RKO (cell line): Measurements from ENCODE around the gene ATG3.
"Not testable (repeated sequence)": the region's sequence is repeated elsewhere in the genome, so short reads cannot be mapped to it uniquely, and the experiment has no call there.

Experiments
- DNase-seq: peaks from one replicate; pipeline ENCODE4 v3.0.0-alpha.2; 2016; ENCODE audit warnings: low spot score

ATG3 gene

GRCh38 chr3:112560721-112561483 lies 860 bp downstream of the ATG3 start:
- DNase-seq, result peak; percentile 87

GRCh38 chr3:112560307-112560706 lies 1.5 kb downstream of the ATG3 start:
- peak; percentile 29 for DNase-seq

GRCh38 chr3:112557976-112558375 lies 3.8 kb downstream of the ATG3 start:
- no peak for DNase-seq

GRCh38 chr3:112555535-112556170 lies 6.1 kb downstream of the ATG3 start:
- DNase-seq, result no peak

- peak; percentile 4 for DNase-seq
Observed at GRCh38 chr3:112550859-112551258, 10.9 kb downstream of the ATG3 start.

- no peak for DNase-seq
Observed at GRCh38 chr3:112546216-112546759, 15.5 kb downstream of the ATG3 start.

GRCh38 chr3:112539825-112540650 lies 21.7 kb downstream of the ATG3 start:
- no peak for DNase-seq

- peak; percentile 47 for DNase-seq
Observed at GRCh38 chr3:112531358-112531781, 30.4 kb downstream of the ATG3 start.

GRCh38 chr3:112530573-112530972 lies 31.2 kb downstream of the ATG3 start:
- DNase-seq, result no peak

GRCh38 chr3:112524127-112524526 lies 37.6 kb downstream of the ATG3 start:
- not testable (repeated sequence) for DNase-seq

GRCh38 chr3:112519424-112520001 lies 42.2 kb downstream of the ATG3 start:
- DNase-seq, result peak; percentile 80

- DNase-seq, result not testable (repeated sequence)
Observed at GRCh38 chr3:112518970-112519369, 42.8 kb downstream of the ATG3 start.

GRCh38 chr3:112514527-112515128 lies 47.1 kb downstream of the ATG3 start:
- DNase-seq, result no peak

GRCh38 chr3:112512320-112512719 lies 49.4 kb downstream of the ATG3 start:
- DNase-seq, result peak; percentile 22

- no peak for DNase-seq
Observed at GRCh38 chr3:112508860-112509259, 52.9 kb downstream of the ATG3 start.

GRCh38 chr3:112508261-112508660 lies 53.5 kb downstream of the ATG3 start:
- no peak for DNase-seq

GRCh38 chr3:112505907-112506306 lies 55.9 kb downstream of the ATG3 start:
- DNase-seq, result no peak

GRCh38 chr3:112504123-112504522 lies 57.6 kb downstream of the ATG3 start:
- no peak for DNase-seq

GRCh38 chr3:112503304-112503972 lies 58.3 kb downstream of the ATG3 start:
- no peak for DNase-seq

GRCh38 chr3:112500621-112501020 lies 61.1 kb downstream of the ATG3 start:
- no peak for DNase-seq
